ENCODE data around the gene LIN9. TPM values are rescaled to one million over a fixed set of nuclear protein-coding genes. Genes with fewer than 3 reads are reported as not detected.
A peak's percentile ranks its signal among the peaks of the same experiment; 100 is the strongest.

Gene LIN9
- total and polyA plus RNA-seq, 2 experiments from 2014 or later, result 9.7 to 11.3 TPM

GRCh38 chr1:226314055-226314454, 5.1 kb upstream of the LIN9 start:
- H3K9me3 ChIP-seq (ENCODE audit: low read depth), result no peaks in the 10 kb centered on the region
- H3K4me3 ChIP-seq, result no peak overlapping the region
- peaks cover 18% of the 10 kb centered on the region for H3K4me1 ChIP-seq (ENCODE audit: low read depth)
- no peaks in the 10 kb centered on the region for H3K27me3 ChIP-seq
- H3K36me3 ChIP-seq, result no peaks in the 10 kb centered on the region
- no peak for DNase-seq (ENCODE audit: low read depth in 1 of 2, low spot score in 1 of 2)
- TF ChIP-seq, protein P1, sequence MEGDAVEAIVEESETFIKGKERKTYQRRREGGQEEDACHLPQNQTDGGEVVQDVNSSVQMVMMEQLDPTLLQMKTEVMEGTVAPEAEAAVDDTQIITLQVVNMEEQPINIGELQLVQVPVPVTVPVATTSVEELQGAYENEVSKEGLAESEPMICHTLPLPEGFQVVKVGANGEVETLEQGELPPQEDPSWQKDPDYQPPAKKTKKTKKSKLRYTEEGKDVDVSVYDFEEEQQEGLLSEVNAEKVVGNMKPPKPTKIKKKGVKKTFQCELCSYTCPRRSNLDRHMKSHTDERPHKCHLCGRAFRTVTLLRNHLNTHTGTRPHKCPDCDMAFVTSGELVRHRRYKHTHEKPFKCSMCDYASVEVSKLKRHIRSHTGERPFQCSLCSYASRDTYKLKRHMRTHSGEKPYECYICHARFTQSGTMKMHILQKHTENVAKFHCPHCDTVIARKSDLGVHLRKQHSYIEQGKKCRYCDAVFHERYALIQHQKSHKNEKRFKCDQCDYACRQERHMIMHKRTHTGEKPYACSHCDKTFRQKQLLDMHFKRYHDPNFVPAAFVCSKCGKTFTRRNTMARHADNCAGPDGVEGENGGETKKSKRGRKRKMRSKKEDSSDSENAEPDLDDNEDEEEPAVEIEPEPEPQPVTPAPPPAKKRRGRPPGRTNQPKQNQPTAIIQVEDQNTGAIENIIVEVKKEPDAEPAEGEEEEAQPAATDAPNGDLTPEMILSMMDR (IDR thresholded peaks at IDR 0.05; ENCODE audit: low read depth, low read length), result no peak
- H3K27ac ChIP-seq, result no peak overlapping the region

DNA sequence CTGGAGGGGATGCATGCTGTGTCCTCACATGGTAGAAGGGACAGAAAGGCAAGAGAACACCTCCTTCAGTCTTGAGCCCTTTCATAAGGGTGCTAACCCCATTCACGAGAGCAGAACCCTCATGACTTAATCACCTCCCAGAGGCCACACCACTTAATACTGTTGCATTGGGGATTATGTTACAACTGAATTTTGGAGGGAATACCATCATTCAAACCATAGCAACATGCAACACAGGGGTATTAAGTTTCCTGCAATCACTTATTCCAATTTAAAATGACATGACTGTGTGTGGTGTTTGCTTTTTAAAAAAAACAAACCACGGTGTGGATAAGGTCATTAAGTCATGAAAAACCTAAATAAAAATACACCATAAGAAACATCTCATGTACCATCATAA, 3.1 kb upstream of the LIN9 start:
- TF ChIP-seq, protein P1 (IDR thresholded peaks at IDR 0.05; ENCODE audit: low read depth, low read length), result no peak
- Histone ChIP-seq H3K9me3 (ENCODE audit: low read depth) (no peaks in the 10 kb centered on the region), H3K4me1 (ENCODE audit: low read depth) (peaks cover 22% of the 10 kb centered on the region), H3K4me3 (no peak overlapping the region), H3K27ac (no peak overlapping the region), H3K36me3 (no peaks in the 10 kb centered on the region), H3K27me3 (no peaks in the 10 kb centered on the region)
- no peak for DNase-seq (ENCODE audit: low read depth in 1 of 2, low spot score in 1 of 2)

DNA sequence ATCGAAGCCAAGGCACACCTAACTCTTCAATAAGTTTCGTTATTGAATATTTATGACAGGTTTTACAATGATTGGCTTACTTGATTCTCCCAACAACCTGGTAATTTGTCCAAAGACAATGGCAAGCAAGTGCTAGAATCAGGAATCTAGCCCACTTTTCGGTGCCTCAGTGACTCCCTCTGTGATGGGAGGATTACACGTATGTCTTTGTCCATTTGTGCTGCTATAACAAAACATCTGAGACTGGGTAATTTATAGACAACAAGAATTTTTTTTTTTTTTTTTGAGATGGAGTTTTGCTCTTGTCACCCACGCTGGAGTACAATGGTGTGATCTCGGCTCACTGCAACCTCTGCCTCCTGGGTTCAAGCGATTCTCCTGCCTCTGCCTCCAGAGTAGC, 2.4 kb upstream of the LIN9 start:
- TF ChIP-seq, protein P1 (IDR thresholded peaks at IDR 0.05; ENCODE audit: low read depth, low read length), result no peak
- DNase-seq (ENCODE audit: low read depth in 1 of 2, low spot score in 1 of 2), result no peak
- Histone ChIP-seq H3K9me3 (ENCODE audit: low read depth) (no peaks in the 10 kb centered on the region), H3K27me3 (no peaks in the 10 kb centered on the region), H3K36me3 (no peaks in the 10 kb centered on the region), H3K27ac (no peak overlapping the region), H3K4me1 (ENCODE audit: low read depth) (peaks cover 22% of the 10 kb centered on the region), H3K4me3 (no peak overlapping the region)

DNA sequence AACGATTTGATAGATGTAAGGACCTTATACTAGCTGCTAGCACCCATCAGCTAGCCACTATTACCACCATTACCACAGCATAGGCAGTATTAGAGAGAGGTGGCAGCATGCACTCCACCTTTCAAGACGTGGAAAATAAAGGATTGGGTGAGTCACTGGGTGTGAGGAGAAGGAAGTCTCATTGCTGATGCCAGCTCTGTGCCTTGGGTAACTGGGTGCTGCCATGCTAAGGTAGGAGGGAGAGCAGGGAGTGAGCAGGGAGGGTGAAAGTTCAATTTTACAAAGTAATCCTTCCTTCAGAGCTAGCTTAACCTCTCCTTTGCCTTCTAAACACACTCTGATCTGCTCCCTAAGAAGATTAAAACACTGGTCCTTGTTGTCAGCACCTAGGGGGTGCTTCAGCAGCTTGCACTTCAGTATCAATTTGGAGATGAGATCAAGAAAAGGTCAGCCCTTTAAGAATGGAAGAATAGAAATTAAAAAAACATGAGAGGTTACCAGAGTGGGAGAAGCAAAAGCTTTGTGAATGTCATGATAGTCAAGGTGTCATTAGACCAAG, 1.8 kb upstream of the LIN9 start:
- no peak overlapping the region for H3K4me3 ChIP-seq
- no peaks in the 10 kb centered on the region for H3K9me3 ChIP-seq (ENCODE audit: low read depth)
- H3K36me3 ChIP-seq, result no peaks in the 10 kb centered on the region
- no peak overlapping the region for H3K27ac ChIP-seq
- TF ChIP-seq, protein P1 (IDR thresholded peaks at IDR 0.05; ENCODE audit: low read depth, low read length), result no peak
- DNase-seq (ENCODE audit: low read depth in 1 of 2, low spot score in 1 of 2), result no peak
- no peaks in the 10 kb centered on the region for H3K27me3 ChIP-seq
- H3K4me1 ChIP-seq (ENCODE audit: low read depth), result peaks cover 22% of the 10 kb centered on the region

- Histone ChIP-seq H3K36me3 (no peaks in the 10 kb centered on the region), H3K4me3 (no peak overlapping the region), H3K9me3 (ENCODE audit: low read depth) (no peaks in the 10 kb centered on the region), H3K4me1 (ENCODE audit: low read depth) (peaks cover 22% of the 10 kb centered on the region), H3K27ac (peak overlapping the region; percentile 95), H3K27me3 (no peaks in the 10 kb centered on the region)
- TF ChIP-seq, protein P1 (IDR thresholded peaks at IDR 0.05; ENCODE audit: low read depth, low read length), result no peak
- no peak for DNase-seq (ENCODE audit: low read depth in 1 of 2, low spot score in 1 of 2)
These were observed 1.2 kb upstream of the LIN9 start for GRCh38 chr1:226310245-226310540.
